Peyer's patch (tissue), 4 donors: ENCODE measurements around the gene MT1A.
A peak's percentile ranks its signal among the peaks of the same experiment; 100 is the strongest.

Experiments
- POLR2A ChIP-seq, 2 donors: fragments of 450-650 bp; IDR thresholded peaks; one replicate each; pipeline ENCODE4 v1.5.1; 2017; ENCODE audit warnings: antibody characterized with exemption in 2 of 2, mild to moderate bottlenecking in 2 of 2, moderate library complexity in 2 of 2
- TF ChIP-seq, protein P1 (sequence below), 6 experiments: fragments of 450-650 bp in 4 of 6; fragments of 200-600 bp in 2 of 6; sonication (generic) in 1 of 6; IDR thresholded peaks; one replicate each; pipeline ENCODE4 v1.5.1; 2017 to 2019; ENCODE audit warnings: antibody characterized with exemption in 6 of 6, mild to moderate bottlenecking in 3 of 6, moderate library complexity in 1 of 6

DNA sequence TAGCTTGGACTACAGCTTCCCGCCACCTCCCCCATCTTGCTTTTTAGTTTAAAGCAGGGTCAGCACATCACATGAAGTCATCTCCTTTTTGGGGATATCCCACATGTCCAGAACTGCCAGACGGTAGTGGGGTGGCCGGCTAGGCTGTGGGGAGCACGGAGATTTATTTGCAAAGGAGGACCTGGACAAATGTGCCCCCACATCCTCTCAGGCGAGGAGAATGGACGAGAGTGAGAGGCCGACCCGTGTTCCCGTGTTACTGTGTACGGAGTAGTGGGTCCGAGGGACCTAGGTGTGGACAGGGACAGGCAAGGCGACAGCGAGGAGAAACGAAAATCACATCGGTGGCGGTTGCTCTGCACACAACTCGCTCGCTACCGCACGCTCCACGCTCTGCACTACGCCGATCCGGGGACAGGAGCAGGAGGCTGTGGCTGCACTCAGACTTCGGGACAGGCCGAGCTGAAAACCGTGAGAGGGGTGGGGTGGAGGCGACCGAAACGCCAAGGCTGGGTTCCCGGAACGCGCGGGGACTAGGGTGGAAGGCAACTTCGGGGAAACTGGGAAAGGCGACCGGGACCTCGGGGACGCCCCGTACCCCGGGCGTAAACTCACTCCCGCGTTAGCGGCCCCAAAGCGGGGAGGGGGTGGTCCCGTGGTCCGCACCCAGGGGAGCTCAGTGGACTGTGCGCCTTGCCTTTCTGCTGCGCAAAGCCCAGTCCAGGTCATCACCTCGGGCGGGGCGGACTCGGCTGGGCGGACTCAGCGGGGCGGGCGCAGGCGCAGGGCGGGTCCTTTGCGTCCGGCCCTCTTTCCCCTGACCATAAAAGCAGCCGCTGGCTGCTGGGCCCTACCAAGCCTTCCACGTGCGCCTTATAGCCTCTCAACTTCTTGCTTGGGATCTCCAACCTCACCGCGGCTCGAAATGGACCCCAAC lies at the start of gene MT1A:
- TF ChIP-seq POLR2A (IDR thresholded peaks at IDR 0.05), result peak in 1 of 2 donors; percentile 29
- TF ChIP-seq, protein P1, sequence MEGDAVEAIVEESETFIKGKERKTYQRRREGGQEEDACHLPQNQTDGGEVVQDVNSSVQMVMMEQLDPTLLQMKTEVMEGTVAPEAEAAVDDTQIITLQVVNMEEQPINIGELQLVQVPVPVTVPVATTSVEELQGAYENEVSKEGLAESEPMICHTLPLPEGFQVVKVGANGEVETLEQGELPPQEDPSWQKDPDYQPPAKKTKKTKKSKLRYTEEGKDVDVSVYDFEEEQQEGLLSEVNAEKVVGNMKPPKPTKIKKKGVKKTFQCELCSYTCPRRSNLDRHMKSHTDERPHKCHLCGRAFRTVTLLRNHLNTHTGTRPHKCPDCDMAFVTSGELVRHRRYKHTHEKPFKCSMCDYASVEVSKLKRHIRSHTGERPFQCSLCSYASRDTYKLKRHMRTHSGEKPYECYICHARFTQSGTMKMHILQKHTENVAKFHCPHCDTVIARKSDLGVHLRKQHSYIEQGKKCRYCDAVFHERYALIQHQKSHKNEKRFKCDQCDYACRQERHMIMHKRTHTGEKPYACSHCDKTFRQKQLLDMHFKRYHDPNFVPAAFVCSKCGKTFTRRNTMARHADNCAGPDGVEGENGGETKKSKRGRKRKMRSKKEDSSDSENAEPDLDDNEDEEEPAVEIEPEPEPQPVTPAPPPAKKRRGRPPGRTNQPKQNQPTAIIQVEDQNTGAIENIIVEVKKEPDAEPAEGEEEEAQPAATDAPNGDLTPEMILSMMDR (IDR thresholded peaks at IDR 0.05), result no peak
